SK-N-SH treated with all-trans-retinoic acid at 6 μM for 48 hours (cell line): ENCODE measurements around the gene PCGF5.

Experiments
- ZFP30 ChIP-seq: fragments of 450-650 bp; formaldehyde crosslinking; IDR thresholded peaks from 2 replicates; pipeline ENCODE4 v1.5.0; 2022; ENCODE audit warnings: mild to moderate bottlenecking, moderate library complexity
- TF ChIP-seq, protein P1 (sequence below): fragments of 250-450 bp; sonication (Bioruptor Pico); IDR thresholded peaks from 2 replicates; pipeline ENCODE4 v1.5.1; 2020; ENCODE audit warnings: low read depth, mild to moderate bottlenecking, moderate library complexity

DNA sequence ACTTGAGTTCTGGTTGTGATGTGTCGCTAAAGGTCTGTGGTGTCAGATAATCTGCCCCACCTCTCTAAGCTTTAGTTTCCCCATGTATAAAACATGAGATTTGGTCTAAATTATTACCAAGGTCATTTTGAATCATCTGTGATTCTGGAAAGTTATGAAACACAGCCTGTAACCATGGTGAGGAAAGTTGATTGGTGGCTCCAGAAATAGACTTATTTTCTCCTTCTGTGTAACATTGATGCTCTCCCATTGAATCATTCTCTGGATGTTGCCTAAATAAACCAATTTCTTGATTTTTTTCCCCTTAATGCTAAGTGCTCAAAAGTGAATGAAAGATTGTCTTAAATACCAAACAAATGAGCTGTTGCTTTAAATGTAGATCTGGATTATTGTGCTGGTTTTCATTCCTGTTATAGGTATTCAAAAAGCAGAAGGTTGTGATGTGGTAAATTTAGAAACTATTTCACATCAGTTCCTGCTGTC is 30.0 kb upstream of the PCGF5 start:
- no peak for TF ChIP-seq ZFP30 (CRISPR knock-in tag)
- TF ChIP-seq, protein P1, sequence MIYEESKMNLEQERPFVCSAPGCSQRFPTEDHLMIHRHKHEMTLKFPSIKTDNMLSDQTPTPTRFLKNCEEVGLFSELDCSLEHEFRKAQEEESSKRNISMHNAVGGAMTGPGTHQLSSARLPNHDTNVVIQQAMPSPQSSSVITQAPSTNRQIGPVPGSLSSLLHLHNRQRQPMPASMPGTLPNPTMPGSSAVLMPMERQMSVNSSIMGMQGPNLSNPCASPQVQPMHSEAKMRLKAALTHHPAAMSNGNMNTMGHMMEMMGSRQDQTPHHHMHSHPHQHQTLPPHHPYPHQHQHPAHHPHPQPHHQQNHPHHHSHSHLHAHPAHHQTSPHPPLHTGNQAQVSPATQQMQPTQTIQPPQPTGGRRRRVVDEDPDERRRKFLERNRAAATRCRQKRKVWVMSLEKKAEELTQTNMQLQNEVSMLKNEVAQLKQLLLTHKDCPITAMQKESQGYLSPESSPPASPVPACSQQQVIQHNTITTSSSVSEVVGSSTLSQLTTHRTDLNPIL (CRISPR knock-in tag), result no peak
